SU-DHL-6 (cell line): ENCODE results near the gene PPARA.

Experiments
- H2AFZ ChIP-seq: fragments of 200-600 bp; sonication (generic); 2 replicates; pipeline ENCODE4 v1.6.1; 2014; ENCODE audit warnings: low read depth, mild to moderate bottlenecking, moderate library complexity, mixed read lengths, antibody characterized with exemption, low read length; ENCODE audit not compliant: severe bottlenecking
- H3F3A ChIP-seq: fragments of 200-600 bp; shearing (Covaris generic); 2 replicates; pipeline ENCODE4 v1.6.0; 2016; ENCODE audit warnings: antibody characterized with exemption, mild to moderate bottlenecking; ENCODE audit not compliant: insufficient read depth
- H3K27ac ChIP-seq: fragments of 200-600 bp; sonication (generic); 2 replicates; pipeline ENCODE4 v1.5.1; 2016; ENCODE audit warnings: low read depth, mild to moderate bottlenecking, low read length, moderate library complexity, mixed read lengths
- H3K27me3 ChIP-seq: fragments of 200-600 bp; sonication (generic), shearing (Covaris generic); 2 replicates; pipeline ENCODE4 v1.6.0; 2014; ENCODE audit warnings: mild to moderate bottlenecking, low read length
- H3K36me3 ChIP-seq: fragments of 200-600 bp; sonication (generic); 2 replicates; pipeline ENCODE4 v1.6.1; 2014; ENCODE audit warnings: mild to moderate bottlenecking, low read length, mixed read lengths
- H3K4me2 ChIP-seq: fragments of 300-600, 200-600 bp; shearing (Covaris generic), sonication (generic); 2 replicates; pipeline ENCODE4 v1.6.0; 2014; ENCODE audit warnings: low read length, low read depth, mild to moderate bottlenecking; ENCODE audit not compliant: poor library complexity, severe bottlenecking
- H3K4me3 ChIP-seq: fragments of 200-600 bp; sonication (generic); 2 replicates; pipeline ENCODE4 v1.5.1; 2014; ENCODE audit warnings: antibody characterized with exemption, low read length, mild to moderate bottlenecking, mixed read lengths; ENCODE audit not compliant: insufficient read depth, poor library complexity, severe bottlenecking
- H3K79me2 ChIP-seq: fragments of 200-600 bp; sonication (generic); 2 replicates; pipeline ENCODE4 v1.6.1; 2014; ENCODE audit warnings: mild to moderate bottlenecking, low read length, moderate library complexity; ENCODE audit not compliant: insufficient read depth
- H3K9ac ChIP-seq: fragments of 200-600 bp; sonication (generic); 2 replicates; pipeline ENCODE4 v1.7.0; 2014; ENCODE audit warnings: mild to moderate bottlenecking, low read length
- H3K9me2 ChIP-seq: fragments of 200-600 bp; sonication (generic); replicated peaks from 2 replicates; pipeline ENCODE4 v1.6.1; 2014; ENCODE audit warnings: low read length; ENCODE audit not compliant: insufficient read depth
- H3K9me3 ChIP-seq: fragments of 200-600 bp; sonication (generic); 2 replicates; pipeline ENCODE4 v1.6.1; 2014; ENCODE audit warnings: low read length, mixed read lengths; ENCODE audit not compliant: insufficient read depth
- H4K20me1 ChIP-seq: fragments of 200-600 bp; sonication (generic); 2 replicates; pipeline ENCODE4 v1.6.1; 2014; ENCODE audit warnings: low read depth, mild to moderate bottlenecking, antibody characterized with exemption, low read length, moderate library complexity, mixed read lengths
- CTCF ChIP-seq: fragments of 200-600 bp; sonication (generic); IDR thresholded peaks from one replicate; pipeline ENCODE4 v1.5.1; 2017; ENCODE audit warnings: antibody characterized with exemption, mild to moderate bottlenecking, low read length, moderate library complexity; ENCODE audit not compliant: insufficient read depth, poor library complexity, severe bottlenecking
- EZH2phosphoT487 ChIP-seq: fragments of 200-600 bp; sonication (generic), shearing (Covaris generic); conservative IDR thresholded peaks from 2 replicates; pipeline ENCODE4 v1.6.1; 2018; ENCODE audit warnings: mild to moderate bottlenecking, antibody characterized with exemption, low read length, moderate library complexity, mixed read lengths

PPARA gene

GRCh38 chr22:46176508-46177003 is 26.2 kb downstream of the PPARA start:
- no peak for TF ChIP-seq CTCF
- no peak for TF ChIP-seq EZH2phosphoT487
- Histone ChIP-seq H3K36me3 (0 out of 2 replicates have a peak, but pooled peaks cover 4% of the 10 kb centered on the region), H3K79me2 (no peaks in the 10 kb centered on the region), H2AFZ (no peak overlapping the region), H3K27ac (no peak overlapping the region), H4K20me1 (no peaks in the 10 kb centered on the region), H3K27me3 (no peaks in the 10 kb centered on the region), H3K9me2 (no peaks in the 10 kb centered on the region), H3K4me2 (no peak overlapping the region), H3K9me3 (peaks cover 23% of the 10 kb centered on the region), H3K9ac (no peak overlapping the region), H3K4me3 (no peak overlapping the region), H3F3A (no peaks in the 10 kb centered on the region)

- no peaks in the 10 kb centered on the region for H3K9me2 ChIP-seq
- no peaks in the 10 kb centered on the region for H3K27me3 ChIP-seq
- 0 out of 2 replicates have a peak, but pooled peaks cover 4% of the 10 kb centered on the region for H3K36me3 ChIP-seq
- peaks cover 29% of the 10 kb centered on the region for H3K9me3 ChIP-seq
- H3K9ac ChIP-seq: no peak overlapping the region
- H3K27ac ChIP-seq: no peak overlapping the region
- no peak overlapping the region for H2AFZ ChIP-seq
- no peaks in the 10 kb centered on the region for H3K79me2 ChIP-seq
- TF ChIP-seq EZH2phosphoT487: no peak
- TF ChIP-seq CTCF: no peak
- no peak overlapping the region for H3K4me2 ChIP-seq
- H4K20me1 ChIP-seq: no peaks in the 10 kb centered on the region
- no peaks in the 10 kb centered on the region for H3F3A ChIP-seq
- H3K4me3 ChIP-seq: no peak overlapping the region
Observed at GRCh38 chr22:46178755-46179505, 28.6 kb downstream of the PPARA start.

- H3K36me3 ChIP-seq: 0 out of 2 replicates have a peak, but pooled peaks cover 4% of the 10 kb centered on the region
- no peaks in the 10 kb centered on the region for H3F3A ChIP-seq
- H3K4me3 ChIP-seq: no peak overlapping the region
- no peaks in the 10 kb centered on the region for H3K79me2 ChIP-seq
- peaks cover 29% of the 10 kb centered on the region for H3K9me3 ChIP-seq
- H3K27me3 ChIP-seq: no peaks in the 10 kb centered on the region
- H3K9ac ChIP-seq: no peak overlapping the region
- H3K27ac ChIP-seq: no peak overlapping the region
- no peak overlapping the region for H2AFZ ChIP-seq
- no peak overlapping the region for H3K4me2 ChIP-seq
- no peaks in the 10 kb centered on the region for H4K20me1 ChIP-seq
- H3K9me2 ChIP-seq: no peaks in the 10 kb centered on the region
- TF ChIP-seq CTCF: no peak
- TF ChIP-seq EZH2phosphoT487: no peak
Observed at GRCh38 chr22:46179748-46180147, 29.4 kb downstream of the PPARA start.
